Neuron (in vitro differentiated cells): Measurements from ENCODE around the gene UBE2O.

Source experiments
- H2AFZ ChIP-seq: one replicate; pipeline ENCODE4 v1.6.1; 2013; ENCODE audit warnings: low read depth, mild to moderate bottlenecking, inconsistent platforms, low read length, moderate library complexity
- H3K27me3 ChIP-seq: one replicate; pipeline ENCODE4 v1.6.1; 2013; ENCODE audit warnings: low read length; ENCODE audit not compliant: insufficient read depth
- H3K36me3 ChIP-seq: one replicate; pipeline ENCODE4 v1.6.1; 2013; ENCODE audit warnings: low read length; ENCODE audit not compliant: insufficient read depth
- H3K4me1 ChIP-seq: one replicate; pipeline ENCODE4 v1.6.1; 2013; ENCODE audit warnings: low read length; ENCODE audit not compliant: insufficient read depth
- H3K4me3 ChIP-seq: 2 replicates; pipeline ENCODE4 v1.5.1; 2013; ENCODE audit warnings: mild to moderate bottlenecking, low read length, moderate library complexity
- H3K9me3 ChIP-seq: one replicate; pipeline ENCODE4 v1.6.1; 2013; ENCODE audit warnings: low read length

Gene UBE2O

DNA sequence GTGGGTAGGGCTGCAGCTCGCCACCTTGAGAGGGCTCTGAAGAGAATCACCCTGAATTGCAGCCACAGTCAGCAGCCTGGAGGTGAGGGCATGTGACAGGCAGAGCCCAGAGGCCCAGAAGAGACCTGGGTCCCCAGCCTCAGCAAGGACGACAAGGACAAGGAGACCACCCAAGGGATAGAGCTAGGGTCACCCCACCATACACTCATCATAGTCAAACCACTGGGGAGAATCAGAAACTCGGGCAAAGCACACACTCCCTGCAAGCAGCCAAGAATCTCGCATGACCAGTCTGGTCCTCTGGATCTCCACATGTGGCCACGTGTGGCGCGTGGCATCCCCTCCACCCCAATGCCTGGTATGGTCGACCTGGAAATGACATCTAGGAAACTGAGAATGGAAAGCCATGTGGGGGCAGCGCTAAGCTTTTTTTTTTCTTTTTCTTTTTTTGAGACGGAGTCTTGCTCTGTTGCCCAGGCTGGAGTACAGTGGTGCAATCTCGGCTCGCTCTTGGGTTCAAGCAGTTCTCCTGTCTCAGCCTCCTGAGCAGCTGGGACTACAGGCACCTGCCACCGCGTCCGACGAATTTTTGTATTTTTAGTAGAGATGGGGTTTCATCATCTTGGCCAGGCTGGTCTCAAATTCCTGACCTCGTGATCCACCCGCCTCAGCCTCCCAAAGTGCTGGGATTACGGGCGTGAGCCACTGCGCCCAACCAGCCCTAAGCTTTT, 73.1 kb downstream of the UBE2O start:
- Histone ChIP-seq H3K27me3 (no peaks in the 10 kb centered on the region), H3K4me1 (peaks cover 13% of the 10 kb centered on the region), H3K36me3 (no peaks in the 10 kb centered on the region), H3K4me3 (no peak overlapping the region), H2AFZ (no peak overlapping the region), H3K9me3 (no peaks in the 10 kb centered on the region)

DNA sequence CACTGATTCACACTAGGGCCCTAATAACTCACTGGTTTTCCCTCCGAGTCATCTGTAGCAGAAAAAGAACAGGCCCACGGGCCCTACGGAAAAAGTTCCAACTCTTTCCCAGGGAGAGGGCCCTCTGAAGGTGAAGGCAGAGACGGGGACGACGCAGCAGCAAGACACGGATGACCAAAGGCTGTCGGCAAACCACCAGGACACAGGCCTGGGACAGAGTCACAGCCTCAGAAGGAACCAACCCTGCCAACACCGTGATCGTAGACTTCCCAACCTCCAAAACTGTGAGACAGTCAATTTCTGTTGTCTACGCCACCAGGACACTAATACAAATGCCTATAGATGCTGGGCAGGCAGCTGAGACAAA, 73.7 kb downstream of the UBE2O start:
- Histone ChIP-seq H3K36me3 (no peaks in the 10 kb centered on the region), H2AFZ (no peak overlapping the region), H3K4me1 (peaks cover 13% of the 10 kb centered on the region), H3K4me3 (no peak overlapping the region), H3K9me3 (no peaks in the 10 kb centered on the region), H3K27me3 (no peaks in the 10 kb centered on the region)

DNA sequence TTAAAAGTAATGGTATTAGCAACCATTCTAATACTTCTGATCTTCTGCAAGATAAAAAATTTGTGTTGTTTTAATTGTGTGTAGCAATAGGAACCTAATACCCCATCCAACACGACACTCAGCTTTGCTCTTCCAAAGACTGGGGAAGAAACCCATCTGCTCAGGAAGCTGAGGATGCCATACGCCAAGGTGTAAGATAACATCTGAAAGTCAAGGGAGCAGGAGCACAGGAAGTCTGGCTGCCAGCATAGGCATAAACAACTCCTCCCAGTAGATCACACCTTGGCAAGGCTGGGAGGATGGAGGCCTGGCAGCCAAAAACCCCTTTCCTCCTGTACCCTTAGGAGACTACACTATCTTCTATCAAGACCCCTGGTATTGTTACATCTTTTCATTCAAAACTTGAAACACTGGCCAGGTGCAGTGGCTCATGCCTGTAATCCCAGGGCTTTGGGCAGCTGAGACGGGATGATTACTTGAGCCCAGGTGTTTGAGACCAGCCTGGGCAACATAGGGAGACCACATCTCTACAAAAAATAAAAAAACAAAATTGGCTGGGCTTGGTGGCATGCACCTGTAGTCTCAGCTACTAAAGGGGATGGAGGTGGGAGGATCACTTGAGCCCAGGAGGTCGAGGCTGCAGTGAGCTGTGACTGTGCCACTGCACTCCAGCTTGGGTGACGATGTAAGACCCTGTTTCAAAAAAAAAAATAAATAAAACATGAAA, 74.2 kb downstream of the UBE2O start:
- H3K4me1 ChIP-seq: peaks cover 14% of the 10 kb centered on the region
- no peak overlapping the region for H3K4me3 ChIP-seq
- H2AFZ ChIP-seq: no peak overlapping the region

DNA sequence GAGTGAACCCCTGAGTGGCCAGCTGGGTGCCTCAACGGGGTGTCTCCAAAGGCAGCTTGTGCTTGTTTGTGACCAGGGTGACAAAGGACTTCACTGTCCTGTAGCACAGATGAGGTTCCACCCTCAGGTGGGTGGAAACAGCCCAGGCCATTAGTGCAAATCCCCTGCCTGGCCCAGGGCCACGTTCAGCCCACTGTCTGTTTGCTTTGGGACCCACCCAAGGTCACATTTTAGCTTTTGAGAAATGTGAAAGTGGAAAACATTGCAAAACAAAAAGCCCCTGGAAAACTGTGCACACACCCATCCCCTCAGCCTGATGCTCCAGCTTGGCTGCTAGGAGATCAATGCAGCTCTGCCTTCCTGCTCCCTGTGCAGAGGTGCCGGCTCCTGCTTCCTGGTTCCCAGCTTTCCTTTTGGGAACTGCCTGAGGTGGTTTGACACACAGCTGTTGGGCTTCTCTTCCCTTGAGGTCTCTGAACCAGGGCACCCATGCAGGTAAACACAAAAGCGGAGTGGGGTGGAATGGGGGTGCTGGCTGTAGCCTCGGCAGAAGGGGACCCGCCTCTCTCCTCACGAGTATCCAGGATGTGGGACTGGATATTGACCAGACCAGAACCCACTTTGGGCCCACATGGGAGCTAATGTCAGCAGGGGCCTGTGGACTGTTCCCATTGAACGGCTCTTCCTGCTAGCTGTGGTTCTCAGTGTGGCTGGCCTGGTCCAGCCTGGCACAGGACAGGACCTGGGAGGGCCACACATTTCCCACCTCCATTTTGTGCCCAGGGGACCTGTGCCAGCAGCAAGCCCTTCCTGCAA, 76.4 kb downstream of the UBE2O start:
- H3K4me1 ChIP-seq: peaks cover 6% of the 10 kb centered on the region
- no peaks in the 10 kb centered on the region for H3K9me3 ChIP-seq
- H3K27me3 ChIP-seq: no peaks in the 10 kb centered on the region
- H3K36me3 ChIP-seq: no peaks in the 10 kb centered on the region
- H2AFZ ChIP-seq: no peak overlapping the region
- no peak overlapping the region for H3K4me3 ChIP-seq

More for the DNA sequence above, 74.2 kb downstream of the UBE2O start:
- Histone ChIP-seq H3K27me3 (no peaks in the 10 kb centered on the region), H3K36me3 (no peaks in the 10 kb centered on the region), H3K9me3 (no peaks in the 10 kb centered on the region)

DNA sequence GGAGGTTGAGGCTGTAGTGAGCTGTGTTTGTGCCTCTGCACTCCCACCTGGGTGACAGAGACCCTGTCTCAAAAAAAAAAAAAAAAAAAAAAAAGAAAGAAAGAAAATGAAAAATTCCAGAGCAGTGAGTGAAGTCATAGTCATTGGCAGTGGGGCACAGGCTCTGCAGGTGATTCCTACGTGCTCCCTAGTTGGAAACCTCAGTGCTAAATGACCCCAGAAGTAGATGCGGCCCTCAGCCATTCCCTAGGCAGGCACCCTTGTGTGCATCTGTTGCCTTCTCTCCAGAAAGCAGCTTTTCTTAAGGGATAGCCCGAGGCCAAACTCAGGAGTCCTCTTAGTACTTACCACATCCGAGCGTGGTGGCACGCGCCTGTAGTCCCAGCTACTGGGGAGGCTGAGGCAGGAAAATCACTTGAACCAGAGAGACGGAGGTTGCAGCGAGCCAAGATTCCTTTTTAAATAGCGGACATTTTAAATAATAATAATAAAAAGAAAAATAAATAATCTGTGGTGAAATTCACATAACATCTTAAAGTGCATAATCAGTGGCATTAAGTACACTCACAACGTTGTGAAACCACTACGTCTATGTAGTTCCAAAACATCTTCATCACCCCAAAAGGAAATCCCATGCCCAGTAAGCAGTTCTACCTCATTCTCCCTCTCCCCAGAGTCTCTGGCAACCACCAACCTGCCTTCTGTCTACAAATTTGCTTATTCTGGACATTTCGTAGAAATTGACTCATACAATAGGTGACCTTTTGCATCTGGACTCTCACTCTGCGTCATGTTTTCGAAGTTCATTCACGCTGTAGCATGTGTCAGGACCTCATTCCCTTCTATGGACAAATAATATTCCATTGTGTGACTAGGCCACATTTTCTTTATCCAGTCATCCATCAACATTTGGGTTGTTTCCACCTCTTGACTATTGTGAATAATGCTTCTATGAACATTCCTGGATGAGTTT, 81.0 kb downstream of the UBE2O start:
- H2AFZ ChIP-seq: no peak overlapping the region
- H3K4me1 ChIP-seq: peaks cover 13% of the 10 kb centered on the region
- no peaks in the 10 kb centered on the region for H3K36me3 ChIP-seq
- H3K9me3 ChIP-seq: no peaks in the 10 kb centered on the region
- H3K4me3 ChIP-seq: no peak overlapping the region
- H3K27me3 ChIP-seq: no peaks in the 10 kb centered on the region

DNA sequence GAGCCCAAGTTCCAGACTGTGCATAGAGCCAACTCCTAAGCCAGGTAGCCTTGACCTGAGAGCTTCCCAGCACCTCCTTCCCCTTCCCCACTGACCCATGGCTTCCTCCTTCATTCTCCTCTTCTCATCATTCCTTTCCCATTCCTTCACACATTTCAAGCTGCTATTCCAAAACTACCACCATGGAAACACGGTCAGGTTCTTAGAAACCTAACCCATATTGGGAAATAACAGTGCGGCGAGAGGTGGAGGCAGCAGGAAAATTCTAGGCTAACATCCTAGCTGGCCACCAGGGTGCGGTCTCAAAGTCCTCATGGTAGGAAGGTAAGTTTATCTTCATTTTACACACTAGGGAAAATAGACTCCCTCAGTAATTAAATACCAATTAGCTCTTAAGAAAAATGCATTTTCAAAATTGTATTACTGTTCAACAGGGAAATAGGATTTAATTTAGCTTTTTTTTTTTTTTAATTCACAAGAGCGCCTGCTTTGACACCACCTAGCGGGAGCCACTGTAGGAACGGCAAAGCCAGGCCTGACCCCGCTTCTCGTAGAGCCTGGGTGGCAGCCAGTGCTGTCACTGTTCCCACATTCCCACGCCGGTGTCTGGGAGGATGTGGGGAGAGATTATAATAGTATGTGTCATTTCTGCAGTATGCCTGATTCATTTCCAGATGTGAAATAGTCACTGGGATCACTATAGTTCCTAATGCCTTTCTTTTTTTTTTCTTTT, 82.5 kb downstream of the UBE2O start:
- Histone ChIP-seq H2AFZ (no peak overlapping the region), H3K4me3 (no peak overlapping the region), H3K27me3 (no peaks in the 10 kb centered on the region), H3K9me3 (no peaks in the 10 kb centered on the region), H3K36me3 (no peaks in the 10 kb centered on the region), H3K4me1 (peaks cover 13% of the 10 kb centered on the region)

DNA sequence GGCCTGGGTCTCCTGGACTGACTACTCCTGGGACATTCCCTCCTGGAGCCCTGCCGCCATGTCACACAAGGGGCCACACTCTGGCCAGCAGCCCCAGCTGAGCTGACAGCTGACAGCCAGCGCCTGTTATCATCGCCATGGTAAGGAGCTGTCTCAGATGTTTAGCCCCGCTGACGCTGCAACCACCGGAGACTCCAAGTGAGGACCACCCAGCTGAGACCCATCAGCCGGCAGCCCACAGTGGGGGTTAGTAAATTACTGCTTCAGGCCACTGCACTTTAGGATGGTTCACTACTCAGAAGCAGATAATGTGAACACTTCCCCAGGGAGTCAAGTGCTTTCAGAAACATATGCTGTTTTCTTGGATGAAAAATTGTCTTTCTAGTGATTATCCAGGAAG, 83.1 kb downstream of the UBE2O start:
- Histone ChIP-seq H3K4me3 (no peak overlapping the region), H3K27me3 (no peaks in the 10 kb centered on the region), H3K9me3 (no peaks in the 10 kb centered on the region), H2AFZ (no peak overlapping the region), H3K4me1 (peaks cover 13% of the 10 kb centered on the region), H3K36me3 (no peaks in the 10 kb centered on the region)

DNA sequence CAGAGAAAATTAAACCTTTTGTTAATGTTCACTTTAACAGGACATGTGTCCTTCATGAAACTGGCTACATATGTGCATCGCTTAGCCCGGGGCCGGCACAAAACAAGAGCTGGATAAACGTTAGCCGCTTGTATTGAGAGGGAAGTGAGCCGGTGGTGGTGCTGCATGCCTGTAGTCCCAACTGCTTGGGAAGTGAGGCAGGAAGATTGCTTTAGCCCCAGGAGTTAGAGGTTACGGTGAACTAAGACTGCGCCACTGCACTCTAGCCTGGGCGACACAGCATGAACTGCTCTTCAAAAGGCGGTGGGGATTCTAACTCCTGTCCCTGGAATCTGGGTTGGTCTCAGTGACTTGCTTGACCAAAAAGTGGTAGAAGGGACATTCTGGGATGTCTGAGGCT, 83.6 kb downstream of the UBE2O start:
- Histone ChIP-seq H3K4me3 (no peak overlapping the region), H3K9me3 (no peaks in the 10 kb centered on the region), H2AFZ (no peak overlapping the region), H3K4me1 (peaks cover 13% of the 10 kb centered on the region), H3K36me3 (no peaks in the 10 kb centered on the region), H3K27me3 (no peaks in the 10 kb centered on the region)

DNA sequence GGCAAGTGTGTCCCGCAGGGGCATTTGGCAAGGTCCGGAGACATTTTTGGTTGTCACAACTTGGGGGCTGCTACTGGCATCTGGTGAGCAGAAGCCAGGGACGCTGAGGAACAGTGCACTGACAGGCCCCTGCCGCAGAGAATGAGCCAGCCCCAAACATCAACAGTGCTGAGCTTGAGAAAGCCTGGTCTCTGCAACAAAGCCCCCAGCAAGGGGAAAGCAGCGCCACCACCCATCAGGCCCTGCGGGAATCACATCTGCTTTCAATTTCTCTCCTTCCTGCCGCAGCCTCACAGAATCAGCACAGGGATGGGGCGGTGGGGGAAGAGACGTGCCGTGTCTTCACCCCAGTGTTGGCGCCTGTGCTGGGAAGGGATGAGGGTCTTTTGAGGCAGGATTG, 84.4 kb downstream of the UBE2O start:
- Histone ChIP-seq H2AFZ (no peak overlapping the region), H3K4me3 (no peak overlapping the region), H3K4me1 (peaks cover 10% of the 10 kb centered on the region), H3K9me3 (no peaks in the 10 kb centered on the region), H3K36me3 (no peaks in the 10 kb centered on the region), H3K27me3 (no peaks in the 10 kb centered on the region)

DNA sequence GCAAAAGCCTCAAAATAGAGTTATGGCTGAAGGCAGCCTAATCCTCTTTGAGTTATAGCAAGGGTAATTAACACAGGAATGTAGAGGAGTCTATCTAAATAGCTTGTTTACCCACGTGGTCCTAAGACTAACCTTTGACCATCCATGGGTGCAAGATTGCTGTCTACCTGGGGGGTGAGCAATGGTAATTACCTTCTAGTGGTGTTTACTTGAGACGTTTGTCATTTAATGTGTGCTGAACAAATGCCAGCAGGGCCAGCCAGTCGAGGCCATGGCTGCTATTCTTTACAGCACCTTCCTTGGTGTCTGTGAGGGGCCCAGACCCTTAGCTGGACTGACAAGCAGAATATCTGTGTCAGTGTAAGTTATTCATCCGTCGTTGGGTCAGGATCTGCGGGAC, 85.3 kb downstream of the UBE2O start:
- no peaks in the 10 kb centered on the region for H3K9me3 ChIP-seq
- H3K4me3 ChIP-seq: no peak overlapping the region
- no peak overlapping the region for H2AFZ ChIP-seq
- no peaks in the 10 kb centered on the region for H3K36me3 ChIP-seq
- H3K27me3 ChIP-seq: no peaks in the 10 kb centered on the region
- peaks cover 10% of the 10 kb centered on the region for H3K4me1 ChIP-seq

DNA sequence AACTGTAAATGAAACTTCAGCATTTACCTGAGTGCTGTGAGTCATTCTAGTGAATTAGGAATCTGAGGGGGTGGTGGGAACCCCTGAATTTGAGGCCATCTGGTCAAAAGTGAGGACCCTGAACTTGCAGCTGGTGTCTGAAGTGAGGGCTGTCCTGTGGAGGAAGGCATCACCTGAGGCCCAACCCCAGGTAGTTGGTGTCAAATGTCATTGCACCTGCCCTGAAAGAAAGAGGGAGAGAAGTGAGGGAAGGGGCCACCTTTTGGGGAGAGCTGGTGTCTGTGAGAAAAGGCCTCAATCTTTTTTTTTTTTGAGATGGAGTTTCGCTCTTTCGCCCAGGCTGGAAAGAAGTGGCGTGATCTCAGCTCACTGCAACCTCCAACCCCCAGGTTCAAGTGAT, 86.7 kb downstream of the UBE2O start:
- no peaks in the 10 kb centered on the region for H3K36me3 ChIP-seq
- no peaks in the 10 kb centered on the region for H3K9me3 ChIP-seq
- no peak overlapping the region for H3K4me3 ChIP-seq
- H3K27me3 ChIP-seq: no peaks in the 10 kb centered on the region
- H2AFZ ChIP-seq: no peak overlapping the region
- H3K4me1 ChIP-seq: peaks cover 10% of the 10 kb centered on the region
